CD14-positive monocyte (primary cell): ENCODE measurements around the gene CDIPT. TPM values are rescaled to one million over a fixed set of nuclear protein-coding genes. Genes with fewer than 3 reads are reported as not detected.
A peak's percentile ranks its signal among the peaks of the same experiment; 100 is the strongest.

ENCODE experiments used
- DNase-seq, 3 donors: peaks; one replicate each; pipeline ENCODE4 v3.0.0-alpha.2; 2011 to 2022
- H2AFZ ChIP-seq: 2 replicates; pipeline ENCODE4 v1.6.0; 2012; ENCODE audit warnings: mild to moderate bottlenecking, low read depth, low read length, inconsistent platforms; ENCODE audit not compliant: insufficient read depth, poor library complexity, severe bottlenecking
- H3K27ac ChIP-seq, 2 donors: 1 replicate in 1 of 2; 2 replicates in 1 of 2; pipeline ENCODE4 v1.5.1; 2012 to 2013; ENCODE audit warnings: low read length in 2 of 2, control low read depth in 1 of 2, inconsistent platforms in 1 of 2, low read depth in 1 of 2, mild to moderate bottlenecking in 1 of 2
- H3K27me3 ChIP-seq, 2 donors: one replicate each; pipeline versions ENCODE4 v1.6.0 to v1.6.1; 2011 to 2013; ENCODE audit warnings: low read length in 2 of 2; ENCODE audit not compliant: control insufficient read depth in 2 of 2, insufficient read depth in 2 of 2
- H3K36me3 ChIP-seq, 2 donors: replicated peaks in 1 of 2; 1 replicate in 1 of 2; 2 replicates in 1 of 2; pipeline versions ENCODE4 v1.5.1 to v1.6.1; 2012 to 2013; ENCODE audit warnings: low read length in 2 of 2, control low read depth in 1 of 2, inconsistent platforms in 1 of 2, mild to moderate bottlenecking in 1 of 2; ENCODE audit not compliant: insufficient read depth in 2 of 2, control insufficient read depth in 1 of 2
- H3K4me1 ChIP-seq, 2 donors: 1 replicate in 1 of 2; 2 replicates in 1 of 2; pipeline versions ENCODE4 v1.5.1 to v1.6.1; 2012 to 2013; ENCODE audit warnings: low read length in 2 of 2, control low read depth in 1 of 2, inconsistent platforms in 1 of 2, mild to moderate bottlenecking in 1 of 2, moderate library complexity in 1 of 2; ENCODE audit not compliant: insufficient read depth in 2 of 2, control insufficient read depth in 1 of 2
- H3K4me2 ChIP-seq: replicated peaks from 2 replicates; pipeline ENCODE3; 2012; ENCODE audit warnings: low read length, moderate library complexity, mild to moderate bottlenecking; ENCODE audit not compliant: poor library complexity, severe bottlenecking; ENCODE audit errors: extremely low read depth
- H3K4me3 ChIP-seq, 3 experiments: fragments of 200-600 bp in 1 of 3; sonication (generic) in 1 of 3; replicated peaks in 1 of 3; 1 replicate in 2 of 3; 2 replicates in 1 of 3; pipeline ENCODE4 v1.5.1; 2011 to 2013; ENCODE audit warnings: low read length in 3 of 3, mild to moderate bottlenecking in 3 of 3, control low read depth in 2 of 3, low read depth in 2 of 3, inconsistent platforms in 1 of 3, moderate library complexity in 1 of 3
- H3K79me2 ChIP-seq: 2 replicates; pipeline ENCODE4 v1.6.0; 2012; ENCODE audit warnings: mild to moderate bottlenecking, control low read depth, inconsistent platforms, low read length, moderate library complexity; ENCODE audit not compliant: insufficient read depth
- H3K9ac ChIP-seq: 2 replicates; pipeline ENCODE4 v1.6.0; 2017; ENCODE audit warnings: low read length, mild to moderate bottlenecking; ENCODE audit not compliant: insufficient read depth, poor library complexity, severe bottlenecking
- H3K9me3 ChIP-seq, 2 donors: replicated peaks in 1 of 2; 1 replicate in 1 of 2; 2 replicates in 1 of 2; pipeline versions ENCODE4 v1.5.1 to v1.6.1; 2012 to 2013; ENCODE audit warnings: low read length in 2 of 2, control low read depth in 1 of 2; ENCODE audit not compliant: control insufficient read depth in 1 of 2, insufficient read depth in 1 of 2
- H4K20me1 ChIP-seq: 2 replicates; pipeline ENCODE4 v1.6.0; 2012; ENCODE audit warnings: mild to moderate bottlenecking, low read length, control low read depth, moderate library complexity; ENCODE audit not compliant: insufficient read depth
- H3K27ac Mint-ChIP-seq, 7 donors: one replicate each; pipeline ENCODE4 v1.8.0; 2020; ENCODE audit warnings: mild to moderate bottlenecking in 7 of 7, mixed read lengths in 7 of 7, moderate library complexity in 6 of 7, inconsistent platforms in 2 of 7
- H3K27me3 Mint-ChIP-seq, 3 donors: one replicate each; pipeline ENCODE4 v1.8.0; 2021 to 2022; ENCODE audit warnings: low read depth in 3 of 3, mild to moderate bottlenecking in 3 of 3, mixed read lengths in 3 of 3, moderate library complexity in 3 of 3, inconsistent platforms in 1 of 3
- H3K36me3 Mint-ChIP-seq, 2 donors: one replicate each; pipeline ENCODE4 v1.8.0; 2020; ENCODE audit warnings: mixed read lengths in 2 of 2, inconsistent platforms in 1 of 2, mild to moderate bottlenecking in 1 of 2
- H3K4me1 Mint-ChIP-seq: one replicate; pipeline ENCODE4 v1.8.0; 2020; ENCODE audit warnings: mild to moderate bottlenecking, mixed read lengths
- H3K4me3 Mint-ChIP-seq, 2 donors: one replicate each; pipeline ENCODE4 v1.8.0; 2020; ENCODE audit warnings: mild to moderate bottlenecking in 2 of 2, mixed read lengths in 2 of 2, moderate library complexity in 1 of 2
- H3K9me3 Mint-ChIP-seq, 7 donors: one replicate each; pipeline ENCODE4 v1.8.0; 2020 to 2022; ENCODE audit warnings: mixed read lengths in 7 of 7, mild to moderate bottlenecking in 6 of 7, moderate library complexity in 6 of 7, inconsistent platforms in 2 of 7
- WGBS: methylation state at CpG from one replicate; pipeline ENCODE4 v1.1.5; 2013; ENCODE audit warnings: missing lambda C conversion rate; ENCODE audit not compliant: insufficient coverage; 5-methylcytosine and 5-hydroxymethylcytosine counted together
- intact Hi-C, 2 donors: fragments of 100-400 bp; cut with micrococcal nuclease; formaldehyde crosslinking; loops; one replicate each; pipeline versions ENCODE4 v1.15.0 to v1.15.1; 2023
- polyA plus RNA-seq, 3 donors: library from polyadenylated mRNA; depleted of rRNA in 1 of 3; unstranded in 2 of 3; stranded (reverse) in 1 of 3; fragments of 300-500 nt in 2 of 3; fragments of >200 nt in 1 of 3; fragmentation: Illumina TruSeq in 2 of 3; gene quantifications; 1 replicate in 2 of 3; 2 replicates in 1 of 3; pipeline ENCODE4 v1.2.3, GENCODE V29; 2012 to 2021
- TF ChIP-seq, protein P1 (sequence below): fragments of 200-600 bp; IDR thresholded peaks from one replicate; pipeline ENCODE4 v1.8.0; 2022; ENCODE audit warnings: antibody characterized with exemption, mild to moderate bottlenecking

The CDIPT gene
- polyA plus RNA-seq, 3 donors: 67.2 to 98.8 (median 93.5) TPM

DNA sequence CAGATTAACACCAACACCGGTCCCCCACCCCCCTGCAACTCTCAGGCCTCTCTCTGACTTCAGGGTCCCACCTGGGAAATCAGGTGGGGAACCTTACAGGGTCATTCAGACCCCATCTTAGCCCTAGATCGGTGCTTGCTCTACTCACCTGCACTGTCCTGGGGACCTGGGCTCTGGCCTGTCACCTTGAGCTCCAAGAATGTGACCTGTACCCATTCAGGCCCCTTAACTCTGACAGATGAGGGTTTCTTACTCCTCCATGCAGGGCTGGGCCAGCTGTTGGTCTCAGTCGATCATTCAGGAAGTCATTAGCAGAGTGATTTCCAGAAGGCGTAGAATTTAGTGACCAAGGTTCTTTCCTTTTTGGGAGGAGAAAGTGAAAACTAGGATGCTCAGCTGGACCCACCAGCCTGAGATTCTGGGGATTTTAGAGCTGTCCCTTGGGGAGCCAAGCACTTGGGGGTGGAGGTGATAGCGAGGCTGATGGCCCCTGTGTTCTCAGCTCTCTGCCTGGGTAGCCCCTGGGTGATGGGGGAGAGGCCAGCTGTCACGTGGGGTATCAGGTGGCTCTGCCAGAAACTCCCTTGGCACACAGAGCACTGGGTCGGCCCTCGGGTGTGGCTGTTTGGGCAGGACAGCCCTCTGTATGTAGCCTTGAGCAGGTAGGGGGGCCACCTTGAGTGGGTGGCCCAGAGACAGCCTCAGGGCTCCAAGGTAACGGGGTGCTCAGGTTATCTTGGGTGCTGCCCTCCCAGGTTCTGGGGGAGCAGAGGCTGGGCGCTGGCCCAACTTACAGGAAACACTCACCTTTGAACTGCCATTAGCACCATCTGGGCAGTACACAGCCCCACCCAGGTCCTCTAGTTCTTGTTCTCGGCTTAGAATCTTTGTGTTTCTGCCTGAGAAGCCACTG lies 42.0 kb downstream of the CDIPT start:
- Histone ChIP-seq H3K4me2 (peak overlapping the region; percentile 97), H3K79me2 (peaks cover 94% of the 10 kb centered on the region), H3K27ac (peak overlapping the region; percentile 44 to 88), H3K9me3 (no peaks in the 10 kb centered on the region), H3K4me3 (peak overlapping the region; percentile 69 to 99 (median 80)), H3K36me3 (peaks cover 16 to 32% of the 10 kb centered on the region in 2 donors), H3K27me3 (no peaks in the 10 kb centered on the region), H3K9ac (peak overlapping the region; percentile 66), H4K20me1 (peaks cover 80% of the 10 kb centered on the region), H3K4me1 (peaks cover 50 to 62% of the 10 kb centered on the region in 2 donors), H2AFZ (peak overlapping the region; percentile 71)
- peaks cover 25 to 38% of the 10 kb centered on the region in 2 donors for H3K36me3 Mint-ChIP-seq
- peak overlapping the region; percentile 96 to 98 for H3K4me3 Mint-ChIP-seq
- peak overlapping the region; percentile 90 to 96 (median 91) for H3K27ac Mint-ChIP-seq
- intact Hi-C loops: loop anchor here in 1 of 2 donors (5.0 kb wide), 1 partner anchor 41 kb away; the partner anchor contains the start of gene CDIPT
- H3K27me3 Mint-ChIP-seq: peaks cover 0 to 1% (median 0%) of the 10 kb centered on the region in 3 donors
- WGBS: 41% methylated on average over 8 of the region's 11 CpGs
- peak in 1 of 3 donors; percentile 10 for DNase-seq
- TF ChIP-seq, protein P1, sequence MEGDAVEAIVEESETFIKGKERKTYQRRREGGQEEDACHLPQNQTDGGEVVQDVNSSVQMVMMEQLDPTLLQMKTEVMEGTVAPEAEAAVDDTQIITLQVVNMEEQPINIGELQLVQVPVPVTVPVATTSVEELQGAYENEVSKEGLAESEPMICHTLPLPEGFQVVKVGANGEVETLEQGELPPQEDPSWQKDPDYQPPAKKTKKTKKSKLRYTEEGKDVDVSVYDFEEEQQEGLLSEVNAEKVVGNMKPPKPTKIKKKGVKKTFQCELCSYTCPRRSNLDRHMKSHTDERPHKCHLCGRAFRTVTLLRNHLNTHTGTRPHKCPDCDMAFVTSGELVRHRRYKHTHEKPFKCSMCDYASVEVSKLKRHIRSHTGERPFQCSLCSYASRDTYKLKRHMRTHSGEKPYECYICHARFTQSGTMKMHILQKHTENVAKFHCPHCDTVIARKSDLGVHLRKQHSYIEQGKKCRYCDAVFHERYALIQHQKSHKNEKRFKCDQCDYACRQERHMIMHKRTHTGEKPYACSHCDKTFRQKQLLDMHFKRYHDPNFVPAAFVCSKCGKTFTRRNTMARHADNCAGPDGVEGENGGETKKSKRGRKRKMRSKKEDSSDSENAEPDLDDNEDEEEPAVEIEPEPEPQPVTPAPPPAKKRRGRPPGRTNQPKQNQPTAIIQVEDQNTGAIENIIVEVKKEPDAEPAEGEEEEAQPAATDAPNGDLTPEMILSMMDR: no peak
- H3K9me3 Mint-ChIP-seq: peaks cover 0 to 1% (median 0%) of the 10 kb centered on the region in 7 donors
- peaks cover 68% of the 10 kb centered on the region for H3K4me1 Mint-ChIP-seq

DNA sequence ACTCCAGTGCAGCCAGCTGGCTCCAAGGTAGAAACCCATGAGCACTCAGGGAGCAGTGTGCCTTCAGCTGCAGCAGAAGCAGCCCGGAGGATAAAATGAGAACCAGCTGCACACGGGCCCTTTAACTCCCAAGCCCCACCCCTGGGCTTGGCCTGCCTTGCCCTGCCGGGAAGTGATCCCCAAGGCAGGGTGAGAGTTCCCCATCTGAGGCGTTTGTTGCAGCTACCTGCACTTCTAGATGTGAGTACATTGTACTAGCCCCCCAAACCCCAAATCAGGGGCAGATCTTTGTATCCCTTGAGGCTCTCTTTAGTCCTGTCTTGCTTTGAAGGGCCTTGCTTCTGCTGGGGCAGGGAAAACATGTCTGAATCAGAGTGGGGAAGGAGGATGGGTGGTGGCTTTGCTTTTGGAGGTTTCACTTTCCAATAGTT lies 42.7 kb downstream of the CDIPT start, which contains the start of gene MVP:
TSS of gene MVP (plus strand) at position 192 of the 431 bp plus-strand sequence. CDS start 10,088 bp downstream, outside the sequence.
- Histone ChIP-seq H3K9me3 (no peaks in the 10 kb centered on the region), H3K9ac (peak within 1 kb of the TSS; percentile 66), H3K79me2 (peaks cover 87% of the 10 kb centered on the region), H2AFZ (peak within 1 kb of the TSS; percentile 71), H3K4me3 (peak within 1 kb of the TSS; percentile 69 to 99 (median 80)), H3K36me3 (peaks cover 13 to 25% of the 10 kb centered on the region in 2 donors), H3K27ac (peak within 1 kb of the TSS; percentile 44 to 88), H4K20me1 (peaks cover 73% of the 10 kb centered on the region), H3K4me1 (peaks cover 52 to 67% of the 10 kb centered on the region in 2 donors), H3K4me2 (peak within 1 kb of the TSS; percentile 97), H3K27me3 (no peaks in the 10 kb centered on the region)
- peaks cover 0 to 1% (median 0%) of the 10 kb centered on the region in 3 donors for H3K27me3 Mint-ChIP-seq
- TF ChIP-seq, protein P1: no peak
- peaks cover 68% of the 10 kb centered on the region for H3K4me1 Mint-ChIP-seq
- H3K36me3 Mint-ChIP-seq: peaks cover 23 to 31% of the 10 kb centered on the region in 2 donors
- peak within 1 kb of the TSS; percentile 90 to 96 (median 91) for H3K27ac Mint-ChIP-seq
- WGBS: 0% methylated on average over 1 of the region's 4 CpGs
- peaks cover 0 to 1% (median 0%) of the 10 kb centered on the region in 7 donors for H3K9me3 Mint-ChIP-seq
- peak within 1 kb of the TSS; percentile 96 to 98 for H3K4me3 Mint-ChIP-seq
- DNase-seq: peak; percentile 37 to 62 (median 41)
- intact Hi-C loops: loop anchor here in 1 of 2 donors (5.0 kb wide), 1 partner anchor 42 kb away; the partner anchor contains the start of gene CDIPT
